ENCODE data around the gene SLFN11.
A peak's percentile ranks its signal among the peaks of the same experiment; 100 is the strongest.
"Not testable (repeated sequence)": the region's sequence is repeated elsewhere in the genome, so short reads cannot be mapped to it uniquely, and the experiment has no call there.

SLFN11 gene

GRCh38 chr17:35350493-35350892 lies 22.9 kb downstream of the SLFN11 start:
- DNase-seq: no peak

GRCh38 chr17:35345926-35346771 lies 27.3 kb downstream of the SLFN11 start:
- peak; percentile 97 to 98 for DNase-seq

GRCh38 chr17:35345445-35345925 lies 27.9 kb downstream of the SLFN11 start:
- no peak for DNase-seq

GRCh38 chr17:35344262-35344661 lies 29.2 kb downstream of the SLFN11 start:
- DNase-seq: no peak

GRCh38 chr17:35342276-35342675 lies 31.1 kb downstream of the SLFN11 start:
- DNase-seq: no peak

GRCh38 chr17:35341411-35341992 lies 31.9 kb downstream of the SLFN11 start:
- peak in 1 of 2 experiments; percentile 7 for DNase-seq

- DNase-seq: no peak
Measured at GRCh38 chr17:35338230-35338629, 35.2 kb downstream of the SLFN11 start.

- no peak for DNase-seq
Measured at GRCh38 chr17:35337364-35337763, 36.1 kb downstream of the SLFN11 start.

GRCh38 chr17:35333578-35333977 lies 39.8 kb downstream of the SLFN11 start:
- DNase-seq: not testable (repeated sequence)

- DNase-seq: no peak
Measured at GRCh38 chr17:35322749-35323148, 50.7 kb downstream of the SLFN11 start.

- no peak for DNase-seq
Measured at GRCh38 chr17:35315971-35316370, 57.5 kb downstream of the SLFN11 start.

GRCh38 chr17:35315283-35315682 lies 58.1 kb downstream of the SLFN11 start:
- no peak for DNase-seq

GRCh38 chr17:35314415-35315216 lies 58.8 kb downstream of the SLFN11 start:
- no peak for DNase-seq

GRCh38 chr17:35313875-35314409 lies 59.5 kb downstream of the SLFN11 start:
- DNase-seq: no peak

GRCh38 chr17:35312790-35313711 lies 60.4 kb downstream of the SLFN11 start:
- peak; percentile 87 to 90 for DNase-seq

GRCh38 chr17:35312346-35312745 lies 61.1 kb downstream of the SLFN11 start:
- no peak for DNase-seq

GRCh38 chr17:35309345-35309744 lies 64.1 kb downstream of the SLFN11 start:
- not testable (repeated sequence) for DNase-seq

All from AML-193 (cell line).